ENCODE results near the gene SGCD. TPM values are rescaled to one million over a fixed set of nuclear protein-coding genes. Genes with fewer than 3 reads are reported as not detected.

Gene SGCD
- total and polyA plus RNA-seq, 3 donors from 2014 or later = 2.8 to 6.1 (median 5.0) TPM

- H3K36me3 ChIP-seq (ENCODE audit: low read depth, missing control alignments) = no peaks in the 10 kb centered on the region
- intact Hi-C loops (cut with DNase I; ENCODE audit: low total_unique reads) = no loop called here
- TF ChIP-seq POLR2A (IDR thresholded peaks at IDR 0.05) (no peak), CTCF (IDR thresholded peaks at IDR 0.05) (no peak)
- no peak for DNase-seq
- H3K4me1 ChIP-seq = no peaks in the 10 kb centered on the region
- WGBS, 2 donors = 49 to 55% methylated on average over 2 of the region's 2 CpGs
- no peak overlapping the region for H3K4me3 ChIP-seq
- H3K27me3 ChIP-seq = no peaks in the 10 kb centered on the region
- H3K27ac ChIP-seq = no peak overlapping the region
- H3K9me3 ChIP-seq = no peaks in the 10 kb centered on the region
Observed at GRCh38 chr5:156534906-156535485, 208.0 kb downstream of the SGCD start.

- Histone ChIP-seq H3K27ac (no peak overlapping the region), H3K27me3 (no peaks in the 10 kb centered on the region), H3K9me3 (no peaks in the 10 kb centered on the region), H3K4me3 (no peak overlapping the region), H3K36me3 (ENCODE audit: low read depth, missing control alignments) (no peaks in the 10 kb centered on the region), H3K4me1 (no peaks in the 10 kb centered on the region)
- WGBS, 2 donors = 89 to 90% methylated on average over 3 of the region's 3 CpGs
- DNase-seq = no peak
- intact Hi-C loops (cut with DNase I; ENCODE audit: low total_unique reads) = no loop called here
- TF ChIP-seq POLR2A (IDR thresholded peaks at IDR 0.05) (no peak), CTCF (IDR thresholded peaks at IDR 0.05) (no peak)
Observed at GRCh38 chr5:156540491-156540890, 213.5 kb downstream of the SGCD start.

- WGBS, 2 donors = 95 to 97% methylated on average over 2 of the region's 2 CpGs
- TF ChIP-seq CTCF (IDR thresholded peaks at IDR 0.05) (no peak), POLR2A (IDR thresholded peaks at IDR 0.05) (no peak)
- intact Hi-C loops (cut with DNase I; ENCODE audit: low total_unique reads) = no loop called here
- Histone ChIP-seq H3K9me3 (no peaks in the 10 kb centered on the region), H3K27me3 (no peaks in the 10 kb centered on the region), H3K27ac (no peak overlapping the region), H3K36me3 (ENCODE audit: low read depth, missing control alignments) (no peaks in the 10 kb centered on the region), H3K4me3 (no peak overlapping the region), H3K4me1 (no peaks in the 10 kb centered on the region)
- no peak for DNase-seq
Observed at GRCh38 chr5:156541582-156541981, 214.6 kb downstream of the SGCD start.

GRCh38 chr5:156543348-156544145, 216.6 kb downstream of the SGCD start:
- no peak for DNase-seq
- no peak overlapping the region for H3K27ac ChIP-seq
- intact Hi-C loops (cut with DNase I; ENCODE audit: low total_unique reads) = no loop called here
- WGBS, 2 donors = 77 to 85% methylated on average over 5 of the region's 5 CpGs
- H3K27me3 ChIP-seq = no peaks in the 10 kb centered on the region
- no peaks in the 10 kb centered on the region for H3K4me1 ChIP-seq
- no peaks in the 10 kb centered on the region for H3K36me3 ChIP-seq (ENCODE audit: low read depth, missing control alignments)
- TF ChIP-seq CTCF (IDR thresholded peaks at IDR 0.05) (no peak), POLR2A (IDR thresholded peaks at IDR 0.05) (no peak)
- no peaks in the 10 kb centered on the region for H3K9me3 ChIP-seq
- no peak overlapping the region for H3K4me3 ChIP-seq
